Measurements from ENCODE around the gene RNF126.

Gene RNF126

GRCh38 chr19:660793-661426 is 2.1 kb downstream of the RNF126 start:
- peaks cover 32% of the 10 kb centered on the region for H3K36me3 ChIP-seq (ENCODE audit: low read depth)
- no peaks in the 10 kb centered on the region for H3K27me3 ChIP-seq (ENCODE audit: insufficient read depth, poor library complexity, severe bottlenecking)
- no peak for DNase-seq (ENCODE audit: low spot score)
- peak overlapping the region; percentile 99 for H3K4me3 ChIP-seq (ENCODE audit: severe bottlenecking)
- H3K4me1 ChIP-seq (ENCODE audit: insufficient read depth, poor library complexity, severe bottlenecking) = peaks cover 18% of the 10 kb centered on the region
- no peaks in the 10 kb centered on the region for H3K9me3 ChIP-seq (ENCODE audit: severe bottlenecking)
- TF ChIP-seq CTCF (IDR thresholded peaks at IDR 0.05; ENCODE audit: poor library complexity, severe bottlenecking) = no peak
- ATAC-seq (ENCODE audit: low read depth) = no peak
- peak overlapping the region; percentile 86 for H3K27ac ChIP-seq (ENCODE audit: poor library complexity, severe bottlenecking)

- Histone ChIP-seq H3K4me1 (ENCODE audit: insufficient read depth, poor library complexity, severe bottlenecking) (peaks cover 18% of the 10 kb centered on the region), H3K27me3 (ENCODE audit: insufficient read depth, poor library complexity, severe bottlenecking) (no peaks in the 10 kb centered on the region), H3K4me3 (ENCODE audit: severe bottlenecking) (no peak overlapping the region), H3K36me3 (ENCODE audit: low read depth) (peaks cover 43% of the 10 kb centered on the region), H3K9me3 (ENCODE audit: severe bottlenecking) (no peaks in the 10 kb centered on the region), H3K27ac (ENCODE audit: poor library complexity, severe bottlenecking) (peak overlapping the region; percentile 86)
- peak; percentile 70 for ATAC-seq (ENCODE audit: low read depth)
- no peak for TF ChIP-seq CTCF (IDR thresholded peaks at IDR 0.05; ENCODE audit: poor library complexity, severe bottlenecking)
- DNase-seq (ENCODE audit: low spot score) = no peak
These were observed 3.8 kb downstream of the RNF126 start for GRCh38 chr19:658916-659839.

- H3K36me3 ChIP-seq (ENCODE audit: low read depth) = peaks cover 48% of the 10 kb centered on the region
- ATAC-seq (ENCODE audit: low read depth) (no peak), DNase-seq (ENCODE audit: low spot score) (no peak)
- H3K9me3 ChIP-seq (ENCODE audit: severe bottlenecking) = no peaks in the 10 kb centered on the region
- no peak overlapping the region for H3K4me3 ChIP-seq (ENCODE audit: severe bottlenecking)
- no peaks in the 10 kb centered on the region for H3K27me3 ChIP-seq (ENCODE audit: insufficient read depth, poor library complexity, severe bottlenecking)
- H3K27ac ChIP-seq (ENCODE audit: poor library complexity, severe bottlenecking) = peak overlapping the region; percentile 86
- H3K4me1 ChIP-seq (ENCODE audit: insufficient read depth, poor library complexity, severe bottlenecking) = peaks cover 18% of the 10 kb centered on the region
- no peak for TF ChIP-seq CTCF (IDR thresholded peaks at IDR 0.05; ENCODE audit: poor library complexity, severe bottlenecking)
These were observed 4.8 kb downstream of the RNF126 start for GRCh38 chr19:658059-658839.

GRCh38 chr19:657611-658010 is 5.4 kb downstream of the RNF126 start:
- Histone ChIP-seq H3K27me3 (ENCODE audit: insufficient read depth, poor library complexity, severe bottlenecking) (no peaks in the 10 kb centered on the region), H3K27ac (ENCODE audit: poor library complexity, severe bottlenecking) (no peak overlapping the region), H3K4me1 (ENCODE audit: insufficient read depth, poor library complexity, severe bottlenecking) (peaks cover 18% of the 10 kb centered on the region), H3K36me3 (ENCODE audit: low read depth) (peaks cover 54% of the 10 kb centered on the region), H3K4me3 (ENCODE audit: severe bottlenecking) (no peak overlapping the region), H3K9me3 (ENCODE audit: severe bottlenecking) (no peaks in the 10 kb centered on the region)
- TF ChIP-seq CTCF (IDR thresholded peaks at IDR 0.05; ENCODE audit: poor library complexity, severe bottlenecking) = no peak
- ATAC-seq (ENCODE audit: low read depth) = no peak
- DNase-seq (ENCODE audit: low spot score) = no peak

All from RWPE2 (cell line).